H9 (cell line): Measurements from ENCODE around the gene HSPA5. TPM values are rescaled to one million over a fixed set of nuclear protein-coding genes. Genes with fewer than 3 reads are reported as not detected.
A peak's percentile ranks its signal among the peaks of the same experiment; 100 is the strongest.

ENCODE experiments used
- DNase-seq: peaks from one replicate; pipeline ENCODE4 v3.0.0-alpha.2; 2017
- H2AFZ ChIP-seq: one replicate; pipeline ENCODE4 v1.6.1; 2013; ENCODE audit warnings: mild to moderate bottlenecking, low read length, control low read depth, moderate library complexity
- H2AK5ac ChIP-seq: 2 replicates; pipeline ENCODE4 v1.6.1; 2013; ENCODE audit warnings: low read length, control low read depth, mixed read lengths; ENCODE audit not compliant: insufficient read length
- H2BK120ac ChIP-seq: one replicate; pipeline ENCODE4 v1.6.1; 2013; ENCODE audit warnings: low read depth, mild to moderate bottlenecking, low read length, control low read depth, inconsistent platforms; ENCODE audit not compliant: poor library complexity, severe bottlenecking
- H2BK12ac ChIP-seq: 2 replicates; pipeline ENCODE4 v1.6.1; 2013; ENCODE audit warnings: low read length, control low read depth, mixed read lengths, low read depth; ENCODE audit not compliant: insufficient read length
- H2BK15ac ChIP-seq: 2 replicates; pipeline ENCODE4 v1.6.1; 2013; ENCODE audit warnings: low read depth, low read length, control low read depth
- H2BK20ac ChIP-seq: one replicate; pipeline ENCODE4 v1.6.1; 2013; ENCODE audit warnings: low read depth, mild to moderate bottlenecking, low read length, control low read depth, inconsistent platforms; ENCODE audit not compliant: poor library complexity, severe bottlenecking
- H2BK5ac ChIP-seq: 2 replicates; pipeline ENCODE4 v1.6.1; 2013; ENCODE audit warnings: low read length, control low read depth, mixed read lengths; ENCODE audit not compliant: insufficient read length
- H3K14ac ChIP-seq: 2 replicates; pipeline ENCODE4 v1.6.1; 2013; ENCODE audit warnings: low read length, control low read depth; ENCODE audit not compliant: insufficient read depth
- H3K18ac ChIP-seq: 2 replicates; pipeline ENCODE4 v1.6.1; 2013; ENCODE audit warnings: low read depth, mild to moderate bottlenecking, mixed read lengths, low read length, control low read depth; ENCODE audit not compliant: insufficient read length
- H3K23ac ChIP-seq: 2 replicates; pipeline ENCODE4 v1.6.1; 2013; ENCODE audit warnings: low read length, control low read depth, mixed read lengths, low read depth; ENCODE audit not compliant: insufficient read length
- H3K23me2 ChIP-seq: 2 replicates; pipeline ENCODE4 v1.6.1; 2013; ENCODE audit warnings: low read depth, mild to moderate bottlenecking, mixed read lengths, low read length, control low read depth; ENCODE audit not compliant: insufficient read length, poor library complexity, severe bottlenecking
- H3K27ac ChIP-seq: 2 replicates; pipeline ENCODE4 v1.5.1; 2013; ENCODE audit warnings: low read length, control low read depth, mixed read lengths, low read depth; ENCODE audit not compliant: insufficient read length
- H3K27me3 ChIP-seq: 2 replicates; pipeline ENCODE4 v1.6.1; 2013; ENCODE audit warnings: low read length, control low read depth, inconsistent platforms; ENCODE audit not compliant: insufficient read depth
- H3K4ac ChIP-seq: 2 replicates; pipeline ENCODE4 v1.6.1; 2013; ENCODE audit warnings: low read depth, mild to moderate bottlenecking, control low read depth, inconsistent platforms, low read length, moderate library complexity
- H3K4me1 ChIP-seq: 2 replicates; pipeline ENCODE4 v1.6.1; 2013; ENCODE audit warnings: low read length, control low read depth, inconsistent platforms; ENCODE audit not compliant: insufficient read depth
- H3K4me2 ChIP-seq: 2 replicates; pipeline ENCODE4 v1.6.1; 2013; ENCODE audit warnings: low read length, control low read depth, mixed read lengths; ENCODE audit not compliant: insufficient read length, insufficient read depth
- H3K56ac ChIP-seq: 2 replicates; pipeline ENCODE4 v1.6.1; 2013; ENCODE audit warnings: low read depth, mild to moderate bottlenecking, mixed read lengths, low read length, control low read depth; ENCODE audit not compliant: insufficient read length
- H3K79me1 ChIP-seq: 2 replicates; pipeline ENCODE4 v1.6.1; 2013; ENCODE audit warnings: low read depth, mild to moderate bottlenecking, moderate library complexity, low read length, control low read depth, inconsistent platforms; ENCODE audit not compliant: insufficient read depth, poor library complexity, severe bottlenecking
- H3K79me2 ChIP-seq: 2 replicates; pipeline ENCODE4 v1.6.1; 2013; ENCODE audit warnings: low read length, control low read depth, inconsistent platforms; ENCODE audit not compliant: insufficient read depth
- H3K9ac ChIP-seq: 2 replicates; pipeline ENCODE4 v1.6.1; 2013; ENCODE audit warnings: low read length, control low read depth, mixed read lengths; ENCODE audit not compliant: insufficient read length; ENCODE audit errors: extremely low read depth
- H3K9me3 ChIP-seq: one replicate; pipeline ENCODE4 v1.6.1; 2013; ENCODE audit warnings: low read depth, low read length, inconsistent platforms; ENCODE audit not compliant: control insufficient read depth
- H3T11ph ChIP-seq: one replicate; pipeline ENCODE4 v1.6.1; 2013; ENCODE audit warnings: mild to moderate bottlenecking, low read length, control low read depth, inconsistent platforms
- H4K20me1 ChIP-seq: one replicate; pipeline ENCODE4 v1.6.1; 2013; ENCODE audit not compliant: control insufficient read depth, insufficient read length, insufficient read depth
- H4K5ac ChIP-seq: 2 replicates; pipeline ENCODE4 v1.6.1; 2013; ENCODE audit warnings: low read depth, mild to moderate bottlenecking, mixed read lengths, low read length, control low read depth; ENCODE audit not compliant: insufficient read length
- H4K8ac ChIP-seq: replicated peaks from 2 replicates; pipeline ENCODE4 v1.6.1; 2013; ENCODE audit warnings: low read length, control low read depth, mixed read lengths, low read depth; ENCODE audit not compliant: insufficient read length
- H4K91ac ChIP-seq: 2 replicates; pipeline ENCODE4 v1.6.1; 2013; ENCODE audit warnings: low read depth, mild to moderate bottlenecking, moderate library complexity, mixed read lengths, low read length, control low read depth; ENCODE audit not compliant: insufficient read length
- H3K27ac Mint-ChIP-seq, 3 experiments: 2 replicates in 2 of 3; 3 replicates in 1 of 3; pipeline ENCODE4 v1.8.0; 2020 to 2021; ENCODE audit warnings: mixed read lengths in 3 of 3, mild to moderate bottlenecking in 1 of 3, moderate library complexity in 1 of 3
- H3K27me3 Mint-ChIP-seq: 2 replicates; pipeline ENCODE4 v1.8.0; 2021; ENCODE audit warnings: low read depth, mild to moderate bottlenecking, moderate library complexity, mixed read lengths
- H3K36me3 Mint-ChIP-seq, 3 experiments: 2 replicates in 2 of 3; 3 replicates in 1 of 3; pipeline ENCODE4 v1.8.0; 2020 to 2021; ENCODE audit warnings: low read depth in 3 of 3, mixed read lengths in 3 of 3; ENCODE audit not compliant: insufficient read depth in 1 of 3
- H3K4me1 Mint-ChIP-seq, 2 experiments: 2 replicates each; pipeline ENCODE4 v1.8.0; 2020; ENCODE audit warnings: mixed read lengths in 2 of 2
- H3K4me3 Mint-ChIP-seq, 2 experiments: 2 replicates in 1 of 2; 3 replicates in 1 of 2; pipeline ENCODE4 v1.8.0; 2020 to 2021; ENCODE audit warnings: mild to moderate bottlenecking in 2 of 2, mixed read lengths in 2 of 2, moderate library complexity in 1 of 2
- H3K9me3 Mint-ChIP-seq, 2 experiments: 2 replicates in 1 of 2; 3 replicates in 1 of 2; pipeline ENCODE4 v1.8.0; 2020; ENCODE audit warnings: mild to moderate bottlenecking in 2 of 2, mixed read lengths in 2 of 2, moderate library complexity in 1 of 2
- WGBS: extraction: QIAGEN DNeasy Blood & Tissue Kit; methylation state at CpG from one replicate; pipeline ENCODE4 v1.1.7; 2013; ENCODE audit warnings: missing lambda C conversion rate, low lambda C conversion rate, mixed read lengths; ENCODE audit not compliant: insufficient read length; ENCODE audit errors: extremely low coverage; 5-methylcytosine and 5-hydroxymethylcytosine counted together
- total RNA-seq: library from RNA; stranded (reverse); gene quantifications from 2 replicates; pipeline ENCODE4 v1.2.1, GENCODE V29; 2021
- TF ChIP-seq, protein P1 (sequence below): fragments of 200-600 bp; sonication (generic); conservative IDR thresholded peaks from 3 replicates; pipeline ENCODE4 v1.8.0; 2021; ENCODE audit warnings: antibody characterized with exemption, mild to moderate bottlenecking

HSPA5 gene
- total RNA-seq, 1 experiment from 2014 or later: 240 TPM

DNA sequence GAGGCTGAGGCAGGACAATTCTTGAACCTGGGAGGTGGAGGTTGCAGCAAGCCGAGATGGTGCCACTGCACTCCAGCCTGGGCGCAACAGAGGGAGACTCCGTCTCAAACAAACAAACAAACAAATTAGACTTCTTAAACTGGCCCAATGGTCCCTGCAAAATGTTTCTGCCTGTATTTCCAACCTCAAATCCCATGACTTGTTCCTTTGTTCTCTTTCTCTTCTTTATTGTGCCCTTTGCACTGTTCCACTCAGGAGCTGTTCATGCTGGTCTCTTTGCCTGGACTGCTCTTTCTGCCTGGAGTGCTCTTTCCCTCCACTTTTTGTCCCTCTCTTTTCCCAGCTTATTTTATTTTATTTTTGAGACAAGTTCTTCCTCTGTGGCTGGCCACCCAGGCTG is 36.7 kb downstream of the HSPA5 start:
- Histone ChIP-seq H3K4ac (no peak overlapping the region), H2BK120ac (no peak overlapping the region), H4K20me1 (no peaks in the 10 kb centered on the region), H3K27ac (no peak overlapping the region), H2AK5ac (no peak overlapping the region), H3T11ph (no peak overlapping the region), H2BK20ac (no peak overlapping the region), H3K9me3 (no peaks in the 10 kb centered on the region), H3K4me1 (no peaks in the 10 kb centered on the region), H3K79me2 (no peaks in the 10 kb centered on the region), H3K14ac (no peak overlapping the region), H4K91ac (no peak overlapping the region), H3K27me3 (no peaks in the 10 kb centered on the region), H3K79me1 (no peaks in the 10 kb centered on the region), H4K8ac (no peak overlapping the region), H3K18ac (no peak overlapping the region), H3K23ac (no peak overlapping the region), H3K56ac (no peak overlapping the region), H3K9ac (no peak overlapping the region), H2BK5ac (no peak overlapping the region), H2AFZ (no peak overlapping the region), H2BK12ac (no peak overlapping the region), H4K5ac (no peak overlapping the region), H3K4me2 (no peak overlapping the region), H2BK15ac (no peak overlapping the region), H3K23me2 (peaks cover 5% of the 10 kb centered on the region)
- Mint-ChIP-seq H3K27me3 (no peaks in the 10 kb centered on the region), H3K9me3 (no peaks in the 10 kb centered on the region), H3K4me1 (peaks cover 7 to 9% of the 10 kb centered on the region in 2 experiments), H3K36me3 (peaks cover 15 to 52% (median 43%) of the 10 kb centered on the region in 3 experiments; a peak in 6 of 7 replicates), H3K4me3 (no peak overlapping the region), H3K27ac (peak overlapping the region in 1 of 3 experiments; percentile 46; a peak in 2 of 7 replicates)
- TF ChIP-seq, protein P1, sequence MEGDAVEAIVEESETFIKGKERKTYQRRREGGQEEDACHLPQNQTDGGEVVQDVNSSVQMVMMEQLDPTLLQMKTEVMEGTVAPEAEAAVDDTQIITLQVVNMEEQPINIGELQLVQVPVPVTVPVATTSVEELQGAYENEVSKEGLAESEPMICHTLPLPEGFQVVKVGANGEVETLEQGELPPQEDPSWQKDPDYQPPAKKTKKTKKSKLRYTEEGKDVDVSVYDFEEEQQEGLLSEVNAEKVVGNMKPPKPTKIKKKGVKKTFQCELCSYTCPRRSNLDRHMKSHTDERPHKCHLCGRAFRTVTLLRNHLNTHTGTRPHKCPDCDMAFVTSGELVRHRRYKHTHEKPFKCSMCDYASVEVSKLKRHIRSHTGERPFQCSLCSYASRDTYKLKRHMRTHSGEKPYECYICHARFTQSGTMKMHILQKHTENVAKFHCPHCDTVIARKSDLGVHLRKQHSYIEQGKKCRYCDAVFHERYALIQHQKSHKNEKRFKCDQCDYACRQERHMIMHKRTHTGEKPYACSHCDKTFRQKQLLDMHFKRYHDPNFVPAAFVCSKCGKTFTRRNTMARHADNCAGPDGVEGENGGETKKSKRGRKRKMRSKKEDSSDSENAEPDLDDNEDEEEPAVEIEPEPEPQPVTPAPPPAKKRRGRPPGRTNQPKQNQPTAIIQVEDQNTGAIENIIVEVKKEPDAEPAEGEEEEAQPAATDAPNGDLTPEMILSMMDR: no peak
- DNase-seq: no peak
- whole genome bisulfite sequencing: no CpG with 5 or more reads among the region's 3 CpGs
